Fibroblast of the aortic adventitia (primary cell): ENCODE data around the gene SPSB3. TPM values are rescaled to one million over a fixed set of nuclear protein-coding genes. Genes with fewer than 3 reads are reported as not detected.

Experiments
- DNase-seq: peaks from one replicate; pipeline ENCODE4 v3.0.0-alpha.2; 2010; ENCODE audit warnings: low read depth
- H3K4me3 ChIP-seq: 2 replicates; pipeline ENCODE4 v1.5.1; 2011; ENCODE audit warnings: low read depth, mild to moderate bottlenecking, control low read depth, low read length, moderate library complexity
- total RNA-seq: library from RNA; depleted of rRNA; stranded (reverse); fragments of >200 nt; gene quantifications from 2 replicates; pipeline ENCODE4 v1.2.3, GENCODE V29; 2012; ENCODE audit warnings: low replicate concordance
- TF ChIP-seq, protein P1 (sequence below): IDR thresholded peaks from 2 replicates; pipeline ENCODE4 v1.5.1; 2011; ENCODE audit warnings: mild to moderate bottlenecking, low read length, control low read depth, inconsistent platforms; ENCODE audit not compliant: insufficient read depth

The SPSB3 gene
- total RNA-seq, 1 donor, result 21.6 TPM

DNA sequence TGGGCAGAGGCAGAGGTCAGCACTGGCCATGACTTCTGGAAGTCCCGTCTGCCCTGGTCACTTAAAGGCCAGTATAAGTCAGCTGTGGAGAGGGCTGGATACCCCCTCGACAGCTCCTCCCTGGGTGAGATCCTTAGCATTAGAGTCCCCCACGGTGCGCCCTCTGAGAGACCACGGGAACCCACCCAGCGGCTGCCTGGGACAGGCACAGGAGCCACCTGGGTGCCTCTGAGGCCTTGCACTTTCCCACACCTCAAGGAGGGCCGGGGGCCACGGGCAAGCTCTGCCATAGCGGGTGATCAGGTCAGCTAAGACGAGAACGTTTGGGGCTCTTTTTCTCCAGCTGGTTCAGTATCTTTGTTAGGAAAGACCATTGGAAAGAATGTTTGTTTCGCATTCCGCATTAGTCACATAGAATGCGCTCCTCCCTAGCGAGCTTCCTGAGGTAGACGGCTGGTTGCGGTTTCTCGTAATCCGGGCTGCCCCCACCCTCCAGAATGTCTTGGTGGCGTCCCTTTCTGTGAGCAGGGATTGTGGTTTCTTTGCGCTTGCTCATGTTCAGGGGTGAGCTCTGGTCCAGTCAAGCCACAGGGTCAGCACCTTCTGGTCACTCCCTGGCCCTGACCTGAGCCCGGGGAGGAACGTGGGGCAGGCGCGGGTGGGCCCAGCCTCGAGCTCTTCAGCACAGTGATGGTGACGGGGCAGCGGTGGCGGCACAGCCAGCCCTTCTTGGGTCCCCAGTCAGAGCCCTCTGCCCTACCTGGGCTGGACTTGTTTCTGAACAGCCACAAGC is 36.3 kb downstream of the SPSB3 start:
- DNase-seq, result no peak
- TF ChIP-seq, protein P1, sequence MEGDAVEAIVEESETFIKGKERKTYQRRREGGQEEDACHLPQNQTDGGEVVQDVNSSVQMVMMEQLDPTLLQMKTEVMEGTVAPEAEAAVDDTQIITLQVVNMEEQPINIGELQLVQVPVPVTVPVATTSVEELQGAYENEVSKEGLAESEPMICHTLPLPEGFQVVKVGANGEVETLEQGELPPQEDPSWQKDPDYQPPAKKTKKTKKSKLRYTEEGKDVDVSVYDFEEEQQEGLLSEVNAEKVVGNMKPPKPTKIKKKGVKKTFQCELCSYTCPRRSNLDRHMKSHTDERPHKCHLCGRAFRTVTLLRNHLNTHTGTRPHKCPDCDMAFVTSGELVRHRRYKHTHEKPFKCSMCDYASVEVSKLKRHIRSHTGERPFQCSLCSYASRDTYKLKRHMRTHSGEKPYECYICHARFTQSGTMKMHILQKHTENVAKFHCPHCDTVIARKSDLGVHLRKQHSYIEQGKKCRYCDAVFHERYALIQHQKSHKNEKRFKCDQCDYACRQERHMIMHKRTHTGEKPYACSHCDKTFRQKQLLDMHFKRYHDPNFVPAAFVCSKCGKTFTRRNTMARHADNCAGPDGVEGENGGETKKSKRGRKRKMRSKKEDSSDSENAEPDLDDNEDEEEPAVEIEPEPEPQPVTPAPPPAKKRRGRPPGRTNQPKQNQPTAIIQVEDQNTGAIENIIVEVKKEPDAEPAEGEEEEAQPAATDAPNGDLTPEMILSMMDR, result no peak
- no peak overlapping the region for H3K4me3 ChIP-seq

GRCh38 chr16:1745181-1745899 is 37.0 kb downstream of the SPSB3 start:
- TF ChIP-seq, protein P1, result no peak
- H3K4me3 ChIP-seq, result no peak overlapping the region
- DNase-seq, result peak; percentile 17

- TF ChIP-seq, protein P1, result no peak
- DNase-seq, result no peak
- H3K4me3 ChIP-seq, result no peak overlapping the region
These were observed 38.0 kb downstream of the SPSB3 start for GRCh38 chr16:1744338-1744840.

DNA sequence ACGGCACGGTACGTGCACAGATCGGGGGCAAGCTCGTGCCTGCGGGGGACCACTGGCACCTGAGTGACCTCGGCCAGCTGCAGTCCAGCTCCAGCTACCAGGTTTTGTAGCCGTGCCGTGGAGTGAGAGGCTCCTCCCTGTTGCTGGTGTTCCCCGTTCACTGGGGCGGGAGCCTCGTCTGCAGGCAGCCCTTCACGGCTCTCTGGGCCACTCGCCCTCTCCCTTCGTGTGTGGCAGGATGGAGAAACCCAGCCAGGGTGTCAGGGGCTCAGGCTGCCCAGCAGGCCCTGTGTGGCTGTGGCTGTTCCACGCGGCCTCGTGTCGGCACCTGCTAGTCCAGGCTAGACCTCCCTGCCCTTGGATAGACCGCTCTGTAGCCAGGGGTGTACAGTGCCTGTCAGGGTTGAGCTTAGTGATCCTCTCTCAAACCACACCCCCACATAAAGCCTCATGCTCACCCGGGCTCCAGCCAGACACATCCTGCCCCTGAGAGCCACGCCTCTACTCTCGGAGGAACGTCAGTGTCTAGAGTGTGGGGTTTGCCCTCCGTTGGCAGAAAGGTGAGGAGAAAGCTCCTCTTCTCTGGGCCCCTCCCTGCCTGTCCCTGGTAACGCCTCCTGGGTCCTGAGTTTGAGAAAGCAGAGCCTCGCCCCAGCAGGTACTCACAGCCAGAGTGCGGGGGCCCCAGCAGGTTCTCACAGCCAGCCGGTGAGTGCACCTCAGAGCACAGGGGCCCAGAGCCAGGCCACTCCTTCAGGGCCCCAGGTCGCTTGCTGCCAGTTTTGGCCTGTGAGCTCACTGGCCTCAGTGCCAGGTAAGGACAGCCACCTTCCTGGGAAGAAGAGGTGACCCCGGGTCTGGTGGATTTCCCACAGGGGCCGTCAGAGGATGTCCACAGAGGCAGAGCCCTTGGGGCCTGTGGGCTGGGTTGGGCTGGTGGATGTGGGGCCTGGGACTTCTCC is 38.7 kb downstream of the SPSB3 start:
- TF ChIP-seq, protein P1, result no peak
- H3K4me3 ChIP-seq, result no peak overlapping the region
- no peak for DNase-seq

DNA sequence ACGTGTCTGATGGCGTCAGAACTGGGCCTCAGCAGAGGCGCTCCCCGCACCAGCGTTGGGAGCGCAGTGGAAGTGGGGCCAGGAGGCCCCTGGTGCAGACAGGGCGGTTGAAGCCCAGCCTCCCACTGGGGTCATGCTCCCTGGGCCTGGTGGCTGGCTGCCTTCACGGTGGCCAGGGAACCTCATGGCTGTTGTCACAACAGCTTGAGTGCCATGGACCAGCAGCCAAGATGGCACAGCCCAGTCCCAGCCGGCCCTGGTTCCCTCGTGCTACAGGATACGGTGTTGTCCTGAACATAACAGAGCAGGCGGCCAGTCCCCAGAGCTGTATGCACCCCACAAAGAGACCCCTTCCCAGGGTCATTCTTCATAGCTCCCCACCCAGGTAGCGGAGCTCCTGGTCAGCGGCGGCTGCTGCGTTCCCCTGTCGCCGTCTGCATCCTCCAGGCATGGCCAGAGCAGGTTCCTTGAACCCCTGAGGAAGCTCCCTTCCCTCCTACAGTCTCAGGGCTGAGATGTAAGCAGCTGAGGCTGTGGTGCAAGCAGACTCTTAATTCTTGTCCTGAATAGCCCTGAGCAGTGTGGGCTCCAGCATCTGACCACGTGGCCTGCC is 40.7 kb downstream of the SPSB3 start:
- TF ChIP-seq, protein P1, result no peak
- no peak overlapping the region for H3K4me3 ChIP-seq
- no peak for DNase-seq

- no peak for DNase-seq
- H3K4me3 ChIP-seq, result no peak overlapping the region
- TF ChIP-seq, protein P1, result no peak
These were observed 41.4 kb downstream of the SPSB3 start for GRCh38 chr16:1740781-1741490.
